OCI-LY7 (cell line): ENCODE results near the gene MUC21. TPM values are rescaled to one million over a fixed set of nuclear protein-coding genes. Genes with fewer than 3 reads are reported as not detected.

ENCODE experiments used
- BruUV-seq: library from RNA; stranded (reverse); fragments of 400-500 nt; replicated peaks from 2 replicates; lab custom pipeline; 2021; lab: Mats Ljungman, UMichigan
- CTCF ChIA-PET: fragments of 300-600 bp; sonication (Branson Sonifier 250); formaldehyde crosslinking; loops from one replicate; lab custom pipeline; 2022; ENCODE audit warnings: antibody characterized with exemption; ENCODE audit not compliant: unreplicated experiment; lab: Charles Lee
- POLR2A ChIA-PET: fragments of 300-600 bp; sonication (Branson Sonifier 250); formaldehyde crosslinking; loops from one replicate; lab custom pipeline; 2022; ENCODE audit warnings: antibody characterized with exemption; lab: Charles Lee
- DNase-seq: peaks from one replicate; pipeline ENCODE4 v3.0.0-alpha.2; 2015; ENCODE audit warnings: low spot score
- H2AFZ ChIP-seq: fragments of 200-600 bp; sonication (generic), shearing (Covaris generic); 2 replicates; pipeline ENCODE4 v1.6.1; 2014; ENCODE audit warnings: mild to moderate bottlenecking, antibody characterized with exemption, low read length, moderate library complexity
- H3K27ac ChIP-seq: fragments of 200-600 bp; sonication (generic); 2 replicates; pipeline ENCODE4 v1.5.1; 2014; ENCODE audit warnings: mixed run types, low read depth, mild to moderate bottlenecking, moderate library complexity, low read length, inconsistent platforms; ENCODE audit not compliant: poor library complexity, severe bottlenecking
- H3K36me3 ChIP-seq: fragments of 200-600 bp; sonication (generic); 2 replicates; pipeline ENCODE4 v1.6.1; 2014; ENCODE audit warnings: mild to moderate bottlenecking, antibody characterized with exemption, low read length, moderate library complexity, mixed read lengths; ENCODE audit not compliant: insufficient read depth
- H3K4me1 ChIP-seq: fragments of 200-600 bp; sonication (generic); 2 replicates; pipeline ENCODE4 v1.5.1; 2014; ENCODE audit warnings: mild to moderate bottlenecking, low read length; ENCODE audit not compliant: insufficient read depth, poor library complexity, severe bottlenecking
- H3K4me2 ChIP-seq: fragments of 200-600 bp; sonication (generic); 2 replicates; pipeline ENCODE4 v1.6.1; 2014; ENCODE audit warnings: mild to moderate bottlenecking, low read length
- H3K4me3 ChIP-seq: fragments of 200-600 bp; sonication (generic); 2 replicates; pipeline ENCODE4 v1.5.1; 2014; ENCODE audit warnings: mild to moderate bottlenecking, low read depth, low read length; ENCODE audit not compliant: poor library complexity, severe bottlenecking
- H3K79me2 ChIP-seq: fragments of 200-600 bp; sonication (generic); 2 replicates; pipeline ENCODE4 v1.6.1; 2016; ENCODE audit warnings: low read depth, mild to moderate bottlenecking, low read length, moderate library complexity, mixed read lengths; ENCODE audit not compliant: insufficient read depth
- H3K9me2 ChIP-seq: fragments of 200-600 bp; sonication (generic); 2 replicates; pipeline ENCODE4 v1.6.1; 2016; ENCODE audit warnings: mild to moderate bottlenecking, low read length, mixed read lengths; ENCODE audit not compliant: insufficient read depth
- H3K9me3 ChIP-seq: fragments of 200-600 bp; sonication (generic); 2 replicates; pipeline ENCODE4 v1.6.1; 2014; ENCODE audit warnings: mild to moderate bottlenecking, mixed run types, low read length, mixed read lengths
- H4K20me1 ChIP-seq: fragments of 200-600 bp; sonication (generic); 2 replicates; pipeline ENCODE4 v1.6.1; 2014; ENCODE audit warnings: mild to moderate bottlenecking, antibody characterized with exemption, low read length, moderate library complexity, mixed read lengths; ENCODE audit not compliant: insufficient read depth
- EZH2phosphoT487 ChIP-seq: fragments of 200-600 bp; sonication (generic); IDR thresholded peaks from 2 replicates; pipeline ENCODE4 v1.6.1; 2018; ENCODE audit warnings: low read depth, borderline replicate concordance, mild to moderate bottlenecking, mixed run types, antibody characterized with exemption, low read length, moderate library complexity, mixed read lengths
- intact Hi-C: fragments of 100-400 bp; cut with micrococcal nuclease; formaldehyde crosslinking; loops from one replicate; pipeline ENCODE4 v1.10.0; 2022; ENCODE audit not compliant: unreplicated experiment
- total RNA-seq, 2 experiments: library from RNA; depleted of rRNA in 1 of 2; stranded (reverse); fragments of >200 nt in 1 of 2; shearing (Covaris generic) in 1 of 2; gene quantifications; 2 replicates each; pipeline ENCODE4 v1.2.3, GENCODE V29; 2014 to 2022
- TF ChIP-seq, protein P1 (sequence below): fragments of 200-600 bp; sonication (generic); conservative IDR thresholded peaks from 2 replicates; pipeline ENCODE4 v1.5.1; 2014; ENCODE audit warnings: mild to moderate bottlenecking, antibody characterized with exemption, low read length, moderate library complexity, mixed read lengths

MUC21 gene
- total RNA-seq, 2 experiments from 2014 or later, result not detected

- H3K4me2 ChIP-seq, result no peak overlapping the region
- H3K4me1 ChIP-seq, result no peaks in the 10 kb centered on the region
- H3K79me2 ChIP-seq, result no peaks in the 10 kb centered on the region
- H3K9me3 ChIP-seq, result no peaks in the 10 kb centered on the region
- BruUV-seq, result no TSS peak
- intact Hi-C loops, result no loop called here
- H3K27ac ChIP-seq, result no peak overlapping the region
- no peak overlapping the region for H3K4me3 ChIP-seq
- H3K36me3 ChIP-seq, result no peaks in the 10 kb centered on the region
- no peak overlapping the region for H2AFZ ChIP-seq
- CTCF ChIA-PET, result interaction anchor here (0.6 kb wide), 1 partner anchor 333 kb away, joined by 3 read pairs; no protein-coding TSS in a partner anchor
- no peaks in the 10 kb centered on the region for H4K20me1 ChIP-seq
- no peaks in the 10 kb centered on the region for H3K9me2 ChIP-seq
- no peak for DNase-seq
- POLR2A ChIA-PET, result no interaction called here
- TF ChIP-seq, protein P1, sequence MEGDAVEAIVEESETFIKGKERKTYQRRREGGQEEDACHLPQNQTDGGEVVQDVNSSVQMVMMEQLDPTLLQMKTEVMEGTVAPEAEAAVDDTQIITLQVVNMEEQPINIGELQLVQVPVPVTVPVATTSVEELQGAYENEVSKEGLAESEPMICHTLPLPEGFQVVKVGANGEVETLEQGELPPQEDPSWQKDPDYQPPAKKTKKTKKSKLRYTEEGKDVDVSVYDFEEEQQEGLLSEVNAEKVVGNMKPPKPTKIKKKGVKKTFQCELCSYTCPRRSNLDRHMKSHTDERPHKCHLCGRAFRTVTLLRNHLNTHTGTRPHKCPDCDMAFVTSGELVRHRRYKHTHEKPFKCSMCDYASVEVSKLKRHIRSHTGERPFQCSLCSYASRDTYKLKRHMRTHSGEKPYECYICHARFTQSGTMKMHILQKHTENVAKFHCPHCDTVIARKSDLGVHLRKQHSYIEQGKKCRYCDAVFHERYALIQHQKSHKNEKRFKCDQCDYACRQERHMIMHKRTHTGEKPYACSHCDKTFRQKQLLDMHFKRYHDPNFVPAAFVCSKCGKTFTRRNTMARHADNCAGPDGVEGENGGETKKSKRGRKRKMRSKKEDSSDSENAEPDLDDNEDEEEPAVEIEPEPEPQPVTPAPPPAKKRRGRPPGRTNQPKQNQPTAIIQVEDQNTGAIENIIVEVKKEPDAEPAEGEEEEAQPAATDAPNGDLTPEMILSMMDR, result no peak
- no peak for TF ChIP-seq EZH2phosphoT487
Measured at GRCh38 chr6:31009731-31010130, 26.2 kb downstream of the MUC21 start.

DNA sequence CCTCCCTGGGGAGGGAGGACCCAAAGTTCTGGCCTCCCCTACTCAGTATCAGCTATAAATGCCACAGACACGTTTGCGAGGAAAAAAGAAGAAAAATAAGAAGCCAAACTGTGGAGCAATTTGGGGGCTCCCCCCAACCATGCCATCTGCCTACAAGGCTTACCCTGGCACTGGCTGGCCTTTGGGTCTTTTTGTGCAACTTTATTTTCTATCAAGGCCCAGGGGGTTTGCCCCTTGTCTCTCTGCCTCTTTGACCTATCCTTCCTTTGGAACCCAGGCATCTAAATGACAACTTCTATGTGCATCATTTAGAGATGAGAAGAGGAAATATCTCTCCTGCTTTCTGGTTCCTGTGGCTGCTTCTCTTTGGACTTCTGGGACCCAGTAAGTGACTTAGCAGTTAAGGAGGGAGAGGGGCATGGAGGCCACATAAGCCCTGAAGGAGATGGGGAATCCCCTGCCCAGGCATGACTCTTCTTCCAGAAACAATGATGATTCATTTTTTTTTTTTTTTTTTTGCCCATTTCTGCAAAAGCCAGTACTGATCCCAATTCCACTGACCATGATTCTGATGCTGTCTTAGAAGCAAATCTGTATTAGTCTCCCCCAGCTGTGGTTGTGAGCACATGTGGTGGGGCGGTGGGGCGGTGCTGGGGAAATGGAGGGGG lies 27.0 kb downstream of the MUC21 start, which contains the start of gene MUC22:
TSS of gene MUC22 (plus strand) at position 82 of the 668 bp plus-strand sequence. CDS start at position 315, 233 bp downstream.
- H3K36me3 ChIP-seq, result no peaks in the 10 kb centered on the region
- no peak for DNase-seq
- no peak within 1 kb of the TSS for H2AFZ ChIP-seq
- intact Hi-C loops, result no loop called here
- peaks cover 5% of the 10 kb centered on the region; the same call in 1 of the 2 replicates for H3K9me3 ChIP-seq
- no peak within 1 kb of the TSS for H3K4me2 ChIP-seq
- no peaks in the 10 kb centered on the region for H4K20me1 ChIP-seq
- CTCF ChIA-PET, result interaction anchor here (0.6 kb wide), 1 partner anchor 334 kb away, joined by 3 read pairs; no protein-coding TSS in a partner anchor
- no peaks in the 10 kb centered on the region for H3K9me2 ChIP-seq
- no peak within 1 kb of the TSS for H3K27ac ChIP-seq
- H3K79me2 ChIP-seq, result no peaks in the 10 kb centered on the region
- no peaks in the 10 kb centered on the region for H3K4me1 ChIP-seq
- BruUV-seq, result no TSS peak
- H3K4me3 ChIP-seq, result no peak within 1 kb of the TSS
- TF ChIP-seq, protein P1, result no peak
- no peak for TF ChIP-seq EZH2phosphoT487
- POLR2A ChIA-PET, result no interaction called here

GRCh38 chr6:31011153-31011552 lies 27.6 kb downstream of the MUC21 start:
- Histone ChIP-seq H3K9me2 (no peaks in the 10 kb centered on the region), H3K27ac (no peak overlapping the region), H2AFZ (no peak overlapping the region), H3K36me3 (no peaks in the 10 kb centered on the region), H4K20me1 (no peaks in the 10 kb centered on the region), H3K4me1 (no peaks in the 10 kb centered on the region), H3K9me3 (peaks cover 8% of the 10 kb centered on the region; the same call in 1 of the 2 replicates), H3K4me3 (no peak overlapping the region), H3K79me2 (no peaks in the 10 kb centered on the region), H3K4me2 (no peak overlapping the region)
- POLR2A ChIA-PET, result no interaction called here
- TF ChIP-seq EZH2phosphoT487, result no peak
- TF ChIP-seq, protein P1, result no peak
- CTCF ChIA-PET, result no interaction called here
- DNase-seq, result no peak
- BruUV-seq, result no TSS peak
- intact Hi-C loops, result no loop called here
